Bronchial smooth muscle cell (primary cell): ENCODE results near the gene OR4D1. TPM values are rescaled to one million over a fixed set of nuclear protein-coding genes. Genes with fewer than 3 reads are reported as not detected.

Experiments used
- total RNA-seq: library from RNA; depleted of rRNA; stranded (reverse); fragments of >200 nt; gene quantifications from 2 replicates; pipeline ENCODE4 v1.2.1, GENCODE V29; 2014

Gene OR4D1
- not detected in 2 replicates for total RNA-seq

GRCh38 chr17:58147930-58148434 lies at the start of gene OR4D1:
Gene OR4D1, plus strand, starts transcription at chr17:58148384. Its CDS starts 6,770 bp downstream, at chr17:58155154.

GRCh38 chr17:58166682-58167081 lies 18.5 kb downstream of the OR4D1 start, which contains the start of gene OR4D2:
Gene OR4D2, plus strand, starts transcription at chr17:58166982. Its CDS starts 2,674 bp downstream, at chr17:58169656.

GRCh38 chr17:58192612-58193011 lies 44.4 kb downstream of the OR4D1 start, which contains the start of gene EPX:
Gene EPX, plus strand, starts transcription at chr17:58192726. Its CDS starts 121 bp downstream, at chr17:58192847.

Other genes with a start within 250 kb of the OR4D1 start
- 7.7 and 10.2 TPM in 2 replicates for gene CUEDC1, start 193.0 kb upstream of the OR4D1 start, total RNA-seq
- 22.5 and 28.5 TPM in 2 replicates for gene VEZF1, start 160.1 kb upstream of the OR4D1 start, total RNA-seq
- gene SRSF1, start 141.1 kb upstream of the OR4D1 start, total RNA-seq: 371 and 490 TPM in 2 replicates
- 17.7 and 19.2 TPM in 2 replicates for gene DYNLL2, start 65.0 kb upstream of the OR4D1 start, total RNA-seq
- not detected in 2 replicates for gene OR4D2, start 18.6 kb downstream of the OR4D1 start, total RNA-seq
- gene EPX, start 44.3 kb downstream of the OR4D1 start, total RNA-seq: not detected in 2 replicates
- gene MKS1, start 70.9 kb downstream of the OR4D1 start, total RNA-seq: 13.9 and 16.3 TPM in 2 replicates
- not detected in 2 replicates for gene LPO, start 90.2 kb downstream of the OR4D1 start, total RNA-seq
- gene MPO, start 132.6 kb downstream of the OR4D1 start, total RNA-seq: 0.09 and 0.47 TPM in 2 replicates
- 0.26 and 1.1 TPM in 2 replicates for gene TSPOAP1, start 180.4 kb downstream of the OR4D1 start, total RNA-seq
- 42.9 and 50.0 TPM in 2 replicates for gene SUPT4H1, start 203.8 kb downstream of the OR4D1 start, total RNA-seq